Hepatocyte (in vitro differentiated cells): ENCODE data around the gene ATP6V0A4. TPM values are rescaled to one million over a fixed set of nuclear protein-coding genes. Genes with fewer than 3 reads are reported as not detected.
"Not testable (repeated sequence)": the region's sequence is repeated elsewhere in the genome, so short reads cannot be mapped to it uniquely, and the experiment has no call there.

Experiments used
- DNase-seq: peaks from one replicate; pipeline ENCODE4 v3.0.0-alpha.2; 2016; ENCODE audit warnings: low spot score
- H2AFZ ChIP-seq: fragments of 200-600 bp; sonication (generic); 2 replicates; pipeline ENCODE4 v1.6.0; 2016; ENCODE audit warnings: antibody characterized with exemption, mild to moderate bottlenecking
- H3K27ac ChIP-seq: fragments of 200-600 bp; sonication (generic); 2 replicates; pipeline ENCODE4 v1.5.1; 2016; ENCODE audit warnings: mild to moderate bottlenecking
- H3K27me3 ChIP-seq: fragments of 200-600 bp; sonication (generic); 2 replicates; pipeline ENCODE4 v1.6.1; 2016
- H3K36me3 ChIP-seq: fragments of 200-600 bp; sonication (generic); replicated peaks from 2 replicates; pipeline ENCODE4 v1.5.1; 2016; ENCODE audit warnings: low read depth; ENCODE audit not compliant: insufficient read depth
- H3K4me1 ChIP-seq: fragments of 200-600 bp; sonication (generic); 2 replicates; pipeline ENCODE4 v1.5.1; 2016; ENCODE audit warnings: mild to moderate bottlenecking, moderate library complexity; ENCODE audit not compliant: insufficient read depth
- H3K4me2 ChIP-seq: fragments of 200-600 bp; sonication (generic); 2 replicates; pipeline ENCODE4 v1.6.0; 2016
- H3K4me3 ChIP-seq: fragments of 200-600 bp; sonication (generic); 2 replicates; pipeline ENCODE4 v1.5.1; 2016; ENCODE audit warnings: mild to moderate bottlenecking
- H3K79me2 ChIP-seq: fragments of 200-600 bp; sonication (generic); 2 replicates; pipeline ENCODE4 v1.6.0; 2017; ENCODE audit warnings: mild to moderate bottlenecking
- H3K9me2 ChIP-seq: fragments of 200-600 bp; sonication (generic); replicated peaks from 2 replicates; pipeline ENCODE4 v1.6.0; 2017; ENCODE audit warnings: mild to moderate bottlenecking; ENCODE audit not compliant: insufficient read depth
- H3K9me3 ChIP-seq: fragments of 200-600 bp; sonication (generic); 2 replicates; pipeline ENCODE4 v1.5.1; 2016; ENCODE audit warnings: low read depth, mild to moderate bottlenecking
- H4K20me1 ChIP-seq: fragments of 200-600 bp; sonication (generic); 2 replicates; pipeline ENCODE4 v1.6.0; 2016; ENCODE audit warnings: mild to moderate bottlenecking; ENCODE audit not compliant: insufficient read depth, poor library complexity, severe bottlenecking
- CTCF ChIP-seq: fragments of 200-600 bp; sonication (generic); IDR thresholded peaks from 2 replicates; pipeline ENCODE4 v1.5.1; 2016; ENCODE audit warnings: antibody characterized with exemption, mild to moderate bottlenecking; ENCODE audit not compliant: poor library complexity
- EZH2 ChIP-seq: fragments of 200-600 bp; sonication (generic); IDR thresholded peaks from 2 replicates; pipeline ENCODE4 v1.6.1; 2016; ENCODE audit warnings: antibody characterized with exemption, mild to moderate bottlenecking, borderline replicate concordance
- EZH2phosphoT487 ChIP-seq: fragments of 200-600 bp; sonication (generic); IDR thresholded peaks from one replicate; pipeline ENCODE4 v1.6.1; 2018; ENCODE audit warnings: antibody characterized with exemption, mild to moderate bottlenecking, low read depth, moderate library complexity; ENCODE audit not compliant: unreplicated experiment, severe bottlenecking
- WGBS: methylation state at CpG from one replicate; pipeline ENCODE4 v1.1.6; 2016; ENCODE audit warnings: low lambda C conversion rate; ENCODE audit errors: missing lambda C conversion rate; 5-methylcytosine and 5-hydroxymethylcytosine counted together
- polyA plus RNA-seq: library from polyadenylated mRNA; unstranded; fragments of >200 nt; fragmentation: Nextera tagmentation; extraction: Ambion mirVana; gene quantifications from 2 replicates; pipeline ENCODE4 v1.2.1, GENCODE V29; 2016
- total RNA-seq: library from RNA; depleted of rRNA; stranded (reverse); fragments of >200 nt; gene quantifications from 2 replicates; pipeline ENCODE4 v1.2.3, GENCODE V29; 2014

Gene ATP6V0A4
- total and polyA plus RNA-seq, 2 experiments from 2014 or later: 0.34 to 1.1 TPM

- no peaks in the 10 kb centered on the region for H3K9me3 ChIP-seq
- no peaks in the 10 kb centered on the region for H3K9me2 ChIP-seq
- 33% methylated on average over 14 of the region's 14 CpGs for WGBS
- H3K4me3 ChIP-seq: no peak overlapping the region
- H3K27me3 ChIP-seq: no peaks in the 10 kb centered on the region
- peak overlapping the region; percentile 10 for H2AFZ ChIP-seq
- H3K4me2 ChIP-seq: peak overlapping the region; percentile 56
- H3K27ac ChIP-seq: peak overlapping the region; percentile 4
- no peaks in the 10 kb centered on the region for H3K79me2 ChIP-seq
- no peaks in the 10 kb centered on the region for H3K36me3 ChIP-seq
- TF ChIP-seq CTCF: peak; percentile 97
- no peak for TF ChIP-seq EZH2phosphoT487
- H3K4me1 ChIP-seq: no peaks in the 10 kb centered on the region
- peak; percentile 91 for DNase-seq
- H4K20me1 ChIP-seq: no peaks in the 10 kb centered on the region
These were observed 59.3 kb downstream of the ATP6V0A4 start for GRCh38 chr7:138738551-138739335.

- no peak overlapping the region for H3K4me3 ChIP-seq
- no peaks in the 10 kb centered on the region for H4K20me1 ChIP-seq
- 56% methylated on average over 3 of the region's 3 CpGs for WGBS
- TF ChIP-seq EZH2: no peak
- no peak for TF ChIP-seq EZH2phosphoT487
- no peak for TF ChIP-seq CTCF
- no peak for DNase-seq
- no peaks in the 10 kb centered on the region for H3K79me2 ChIP-seq
- H3K27ac ChIP-seq: peak overlapping the region; percentile 4
- H3K4me2 ChIP-seq: peak overlapping the region; percentile 56
- no peaks in the 10 kb centered on the region for H3K36me3 ChIP-seq
- H3K9me3 ChIP-seq: no peaks in the 10 kb centered on the region
- H3K4me1 ChIP-seq: no peaks in the 10 kb centered on the region
- no peaks in the 10 kb centered on the region for H3K27me3 ChIP-seq
- H2AFZ ChIP-seq: peak overlapping the region; percentile 10
- no peaks in the 10 kb centered on the region for H3K9me2 ChIP-seq
These were observed 59.9 kb downstream of the ATP6V0A4 start for GRCh38 chr7:138738114-138738513.

- TF ChIP-seq EZH2 (no peak), EZH2phosphoT487 (no peak), CTCF (no peak)
- Histone ChIP-seq H3K36me3 (no peaks in the 10 kb centered on the region), H3K27ac (no peak overlapping the region), H3K4me2 (no peak overlapping the region), H3K4me3 (no peak overlapping the region), H3K4me1 (no peaks in the 10 kb centered on the region), H3K9me3 (no peaks in the 10 kb centered on the region), H3K27me3 (no peaks in the 10 kb centered on the region), H3K79me2 (no peaks in the 10 kb centered on the region), H2AFZ (no peak overlapping the region), H4K20me1 (no peaks in the 10 kb centered on the region), H3K9me2 (no peaks in the 10 kb centered on the region)
- DNase-seq: no peak
- WGBS: 73% methylated on average over 6 of the region's 6 CpGs
These were observed 62.6 kb downstream of the ATP6V0A4 start for GRCh38 chr7:138735399-138735798.

GRCh38 chr7:138731733-138732132 lies 66.3 kb downstream of the ATP6V0A4 start:
- H3K9me3 ChIP-seq, H2AFZ ChIP-seq, H3K27me3 ChIP-seq, H3K9me2 ChIP-seq, H3K27ac ChIP-seq, H3K4me2 ChIP-seq, H3K79me2 ChIP-seq, H3K36me3 ChIP-seq, H3K4me1 ChIP-seq, H4K20me1 ChIP-seq, DNase-seq, H3K4me3 ChIP-seq: not testable (repeated sequence)
- WGBS: 96% methylated on average over 5 of the region's 5 CpGs
